ENCODE data around the gene AASS.
"Not testable (repeated sequence)": the region's sequence is repeated elsewhere in the genome, so short reads cannot be mapped to it uniquely, and the experiment has no call there.

GRCh38 chr7:122134793-122135192 is 9.3 kb downstream of the AASS start:
- TF ChIP-seq CTCF (IDR thresholded peaks at IDR 0.05); POLR2AphosphoS5 (IDR thresholded peaks at IDR 0.05; ENCODE audit: insufficient read depth in 1 of 2, low read depth in 1 of 2); POLR2A (IDR thresholded peaks at IDR 0.05): not testable (repeated sequence)

Measured in vagina (tissue), 2 donors.